ENCODE measurements around the gene LBHD1.
"Not testable (repeated sequence)": the region's sequence is repeated elsewhere in the genome, so short reads cannot be mapped to it uniquely, and the experiment has no call there.

LBHD1 gene

GRCh38 chr11:62656796-62657429 is 15.2 kb downstream of the LBHD1 start:
- peak; percentile 48 for DNase-seq (ENCODE audit: low read depth)
- TF ChIP-seq CTCF (conservative IDR thresholded peaks at IDR 0.05; ENCODE audit: low read depth, low read length), result no peak
- H3K4me3 ChIP-seq (ENCODE audit: low read depth, low read length), result no peak overlapping the region

- DNase-seq (ENCODE audit: low read depth), result no peak
- H3K4me3 ChIP-seq (ENCODE audit: low read depth, low read length), result no peak overlapping the region
- no peak for TF ChIP-seq CTCF (conservative IDR thresholded peaks at IDR 0.05; ENCODE audit: low read depth, low read length)
Observed at GRCh38 chr11:62654297-62654696, 17.8 kb downstream of the LBHD1 start.

- DNase-seq (ENCODE audit: low read depth), result no peak
- no peak for TF ChIP-seq CTCF (conservative IDR thresholded peaks at IDR 0.05; ENCODE audit: low read depth, low read length)
- peak overlapping the region; percentile 87 for H3K4me3 ChIP-seq (ENCODE audit: low read depth, low read length)
Observed at GRCh38 chr11:62652161-62653006, 19.7 kb downstream of the LBHD1 start.

- DNase-seq (ENCODE audit: low read depth); H3K4me3 ChIP-seq (ENCODE audit: low read depth, low read length): not testable (repeated sequence)
Observed at GRCh38 chr11:62650283-62650682, 21.8 kb downstream of the LBHD1 start.

- DNase-seq (ENCODE audit: low read depth), result no peak
- no peak for TF ChIP-seq CTCF (conservative IDR thresholded peaks at IDR 0.05; ENCODE audit: low read depth, low read length)
- H3K4me3 ChIP-seq (ENCODE audit: low read depth, low read length), result no peak overlapping the region
Observed at GRCh38 chr11:62649486-62649885, 22.6 kb downstream of the LBHD1 start.

- no peak for TF ChIP-seq CTCF (conservative IDR thresholded peaks at IDR 0.05; ENCODE audit: low read depth, low read length)
- no peak for DNase-seq (ENCODE audit: low read depth)
- no peak overlapping the region for H3K4me3 ChIP-seq (ENCODE audit: low read depth, low read length)
Observed at GRCh38 chr11:62648967-62649364, 23.1 kb downstream of the LBHD1 start.

GRCh38 chr11:62648185-62648966 is 23.7 kb downstream of the LBHD1 start:
- no peak overlapping the region for H3K4me3 ChIP-seq (ENCODE audit: low read depth, low read length)

More at GRCh38 chr11:62648185-62648966, 23.7 kb downstream of the LBHD1 start:
- no peak for DNase-seq (ENCODE audit: low read depth)
- no peak for TF ChIP-seq CTCF (conservative IDR thresholded peaks at IDR 0.05; ENCODE audit: low read depth, low read length)

All from choroid plexus epithelial cell (primary cell).